ENCODE data around the gene HMGCS2. TPM values are rescaled to one million over a fixed set of nuclear protein-coding genes. Genes with fewer than 3 reads are reported as not detected.

Gene HMGCS2
- total RNA-seq, 1 donor from 2014 or later = not detected

- no peak for DNase-seq (ENCODE audit: low read depth in 2 of 2)
These were observed 5.8 kb downstream of the HMGCS2 start for GRCh38 chr1:119762953-119763352.

GRCh38 chr1:119762409-119762808, 6.3 kb downstream of the HMGCS2 start:
- no peak for DNase-seq (ENCODE audit: low read depth in 2 of 2)

GRCh38 chr1:119758584-119758983, 10.1 kb downstream of the HMGCS2 start:
- no peak for DNase-seq (ENCODE audit: low read depth in 2 of 2)

- no peak for DNase-seq (ENCODE audit: low read depth in 2 of 2)
These were observed 16.1 kb downstream of the HMGCS2 start for GRCh38 chr1:119752592-119752991.

GRCh38 chr1:119748040-119748439, 20.7 kb downstream of the HMGCS2 start:
- DNase-seq (ENCODE audit: low read depth in 2 of 2) = no peak

GRCh38 chr1:119747451-119747850, 21.3 kb downstream of the HMGCS2 start:
- no peak for DNase-seq (ENCODE audit: low read depth in 2 of 2)

- no peak for DNase-seq (ENCODE audit: low read depth in 2 of 2)
These were observed 23.7 kb downstream of the HMGCS2 start for GRCh38 chr1:119745034-119745433.

GRCh38 chr1:119744598-119744942, 24.1 kb downstream of the HMGCS2 start:
- DNase-seq (ENCODE audit: low read depth in 2 of 2) = no peak

- DNase-seq (ENCODE audit: low read depth in 2 of 2) = peak; percentile 18 to 61
These were observed 24.7 kb downstream of the HMGCS2 start for GRCh38 chr1:119743776-119744597.

GRCh38 chr1:119743308-119743707, 25.4 kb downstream of the HMGCS2 start:
- no peak for DNase-seq (ENCODE audit: low read depth in 2 of 2)

GRCh38 chr1:119742677-119743076, 26.0 kb downstream of the HMGCS2 start:
- no peak for DNase-seq (ENCODE audit: low read depth in 2 of 2)

- DNase-seq (ENCODE audit: low read depth in 2 of 2) = no peak
These were observed 26.5 kb downstream of the HMGCS2 start for GRCh38 chr1:119742202-119742601.

- no peak for DNase-seq (ENCODE audit: low read depth in 2 of 2)
These were observed 27.6 kb downstream of the HMGCS2 start for GRCh38 chr1:119740896-119741780.

GRCh38 chr1:119740261-119740660, 28.4 kb downstream of the HMGCS2 start:
- no peak for DNase-seq (ENCODE audit: low read depth in 2 of 2)

GRCh38 chr1:119739150-119739549, 29.6 kb downstream of the HMGCS2 start:
- DNase-seq (ENCODE audit: low read depth in 2 of 2) = no peak

- DNase-seq (ENCODE audit: low read depth in 2 of 2) = no peak
These were observed 30.5 kb downstream of the HMGCS2 start for GRCh38 chr1:119738100-119738720.

GRCh38 chr1:119737040-119737682, 31.5 kb downstream of the HMGCS2 start:
- DNase-seq (ENCODE audit: low read depth in 2 of 2) = no peak

- DNase-seq (ENCODE audit: low read depth in 2 of 2) = no peak
These were observed 32.1 kb downstream of the HMGCS2 start for GRCh38 chr1:119736649-119737039.

GRCh38 chr1:119735217-119735616, 33.5 kb downstream of the HMGCS2 start:
- no peak for DNase-seq (ENCODE audit: low read depth in 2 of 2)

- DNase-seq (ENCODE audit: low read depth in 2 of 2) = no peak
These were observed 35.0 kb downstream of the HMGCS2 start for GRCh38 chr1:119733754-119734153.

GRCh38 chr1:119732465-119733168, 36.1 kb downstream of the HMGCS2 start:
- no peak for DNase-seq (ENCODE audit: low read depth in 2 of 2)

Measured in dermis microvascular lymphatic vessel endothelial cell (primary cell).